Dedifferentiated amniotic fluid mesenchymal stem cell (primary cell): ENCODE data around the gene MED15.
"Not testable (repeated sequence)": the region's sequence is repeated elsewhere in the genome, so short reads cannot be mapped to it uniquely, and the experiment has no call there.

ENCODE experiments used
- DNase-seq: peaks from one replicate; pipeline ENCODE4 v3.0.0-alpha.2; 2016; ENCODE audit errors: extremely low spot score

MED15 gene

GRCh38 chr22:20507253-20508066, at the start of gene MED15:
TSS of gene MED15 (plus strand) at chr22:20507610. CDS start at chr22:20507679, 69 bp downstream.
- DNase-seq, result peak; percentile 89

- DNase-seq, result no peak
These were observed 48.8 kb upstream of the MED15 start for GRCh38 chr22:20458530-20459151.

GRCh38 chr22:20459152-20459542, 48.3 kb upstream of the MED15 start:
- no peak for DNase-seq

GRCh38 chr22:20459862-20460261, 47.5 kb upstream of the MED15 start:
- no peak for DNase-seq

- DNase-seq, result no peak
These were observed 43.9 kb upstream of the MED15 start for GRCh38 chr22:20463324-20464095.

- no peak for DNase-seq
These were observed 43.3 kb upstream of the MED15 start for GRCh38 chr22:20464096-20464614.

- no peak for DNase-seq
These were observed 42.3 kb upstream of the MED15 start for GRCh38 chr22:20464912-20465758.

GRCh38 chr22:20465759-20466077, 41.7 kb upstream of the MED15 start:
- DNase-seq, result no peak

- DNase-seq, result no peak
These were observed 40.6 kb upstream of the MED15 start for GRCh38 chr22:20466659-20467379.

- DNase-seq, result no peak
These were observed 38.1 kb upstream of the MED15 start for GRCh38 chr22:20469110-20469868.

GRCh38 chr22:20470525-20470924, 36.9 kb upstream of the MED15 start:
- not testable (repeated sequence) for DNase-seq

- no peak for DNase-seq
These were observed 36.1 kb upstream of the MED15 start for GRCh38 chr22:20471126-20471833.

GRCh38 chr22:20472629-20473442, 34.6 kb upstream of the MED15 start:
- no peak for DNase-seq

- DNase-seq, result no peak
These were observed 32.3 kb upstream of the MED15 start for GRCh38 chr22:20475115-20475436.

- DNase-seq, result not testable (repeated sequence)
These were observed 31.8 kb upstream of the MED15 start for GRCh38 chr22:20475569-20475968.

- not testable (repeated sequence) for DNase-seq
These were observed 29.4 kb upstream of the MED15 start for GRCh38 chr22:20478059-20478458.

GRCh38 chr22:20479612-20480196, 27.7 kb upstream of the MED15 start:
- DNase-seq, result no peak

GRCh38 chr22:20483143-20483506, 24.3 kb upstream of the MED15 start:
- DNase-seq, result not testable (repeated sequence)
